Epidermal melanocyte (primary cell): ENCODE data around the gene KRAS.
"Not testable (repeated sequence)": the region's sequence is repeated elsewhere in the genome, so short reads cannot be mapped to it uniquely, and the experiment has no call there.

Experiments used
- DNase-seq: peaks from one replicate; pipeline ENCODE4 v3.0.0; 2011; ENCODE audit warnings: low spot score; ENCODE audit not compliant: insufficient read length

KRAS gene

DNA sequence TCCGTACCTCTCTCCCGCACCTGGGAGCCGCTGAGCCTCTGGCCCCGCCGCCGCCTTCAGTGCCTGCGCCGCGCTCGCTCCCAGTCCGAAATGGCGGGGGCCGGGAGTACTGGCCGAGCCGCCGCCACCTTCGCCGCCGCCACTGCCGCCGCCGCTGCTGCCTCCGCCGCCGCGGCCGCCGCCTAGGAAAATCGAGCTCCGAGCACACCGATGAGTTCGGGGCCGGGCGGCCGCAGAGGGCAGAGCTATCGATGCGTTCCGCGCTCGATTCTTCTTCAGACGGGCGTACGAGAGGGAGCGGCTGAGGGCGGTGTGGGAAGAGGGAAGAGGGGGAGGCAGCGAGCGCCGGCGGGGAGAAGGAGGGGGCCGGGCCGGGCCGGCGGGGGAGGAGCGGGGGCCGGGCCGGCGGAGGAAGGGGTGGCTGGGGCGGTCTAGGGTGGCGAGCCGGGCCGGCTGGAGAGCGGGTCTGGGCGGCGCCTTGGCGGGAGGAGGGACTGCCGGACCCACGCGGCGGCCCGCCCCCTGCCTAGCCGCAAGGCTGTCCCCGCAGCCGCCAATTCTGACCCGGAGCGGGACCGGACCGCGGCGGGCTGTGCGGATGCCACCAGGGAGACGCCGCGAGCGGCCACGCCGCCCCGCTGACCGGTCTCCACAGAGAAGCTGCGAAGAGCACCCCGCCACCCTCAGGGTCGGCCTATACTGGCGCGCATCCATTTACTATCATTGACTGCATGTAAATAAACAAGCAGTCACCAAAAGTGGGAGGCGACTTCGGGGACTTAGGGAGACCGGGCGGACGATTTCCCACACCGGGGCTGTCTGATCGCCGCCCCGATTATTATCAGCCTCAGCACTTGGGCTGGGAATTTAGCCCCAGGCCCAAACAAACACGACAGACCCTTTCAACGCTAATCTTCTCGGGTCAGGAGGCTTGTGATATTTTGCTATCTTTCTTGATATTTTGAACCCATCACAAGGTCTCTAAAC lies at the start of gene KRAS:
KRAS (minus strand) TSS at position 186 of the 987 bp plus-strand sequence.
- DNase-seq, result peak; percentile 87

DNA sequence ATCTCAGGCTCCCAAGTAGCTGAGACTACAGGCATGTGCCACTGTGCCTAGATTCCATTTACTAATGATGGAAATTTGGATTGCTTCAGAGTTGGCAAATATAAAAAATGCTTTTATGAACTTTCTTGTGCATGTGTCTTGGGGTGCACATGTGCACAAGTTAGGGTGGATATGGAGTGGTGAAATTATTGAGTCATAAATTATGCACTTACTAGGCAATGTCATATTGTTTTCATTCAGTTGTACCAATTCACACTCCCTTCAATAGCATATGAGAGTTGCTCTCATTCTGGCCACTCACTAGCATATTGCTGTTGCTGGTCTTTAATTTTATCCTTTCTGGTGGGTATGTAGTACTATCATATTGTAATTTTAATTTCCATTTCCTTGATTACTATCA lies 45.7 kb upstream of the KRAS start:
- DNase-seq, result no peak

DNA sequence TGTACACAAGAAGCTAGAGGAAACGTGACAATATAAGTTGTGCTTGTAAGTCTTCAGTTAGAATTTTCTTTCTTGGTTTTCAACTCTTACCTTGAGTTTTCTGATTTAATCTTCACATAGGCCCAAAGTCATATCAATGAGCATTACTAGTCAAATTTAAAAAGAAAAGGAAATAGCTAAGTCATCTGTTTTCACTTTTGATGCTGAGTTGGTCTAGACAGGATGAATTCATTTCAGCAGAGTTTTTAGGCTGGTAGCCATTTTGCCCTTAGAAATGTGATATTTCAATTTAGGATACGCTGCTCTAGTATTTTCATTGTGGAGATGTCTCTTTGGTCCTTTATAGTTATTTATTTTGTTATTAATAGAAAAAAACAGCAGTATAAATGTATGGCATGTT lies 44.6 kb upstream of the KRAS start:
- DNase-seq, result no peak

DNA sequence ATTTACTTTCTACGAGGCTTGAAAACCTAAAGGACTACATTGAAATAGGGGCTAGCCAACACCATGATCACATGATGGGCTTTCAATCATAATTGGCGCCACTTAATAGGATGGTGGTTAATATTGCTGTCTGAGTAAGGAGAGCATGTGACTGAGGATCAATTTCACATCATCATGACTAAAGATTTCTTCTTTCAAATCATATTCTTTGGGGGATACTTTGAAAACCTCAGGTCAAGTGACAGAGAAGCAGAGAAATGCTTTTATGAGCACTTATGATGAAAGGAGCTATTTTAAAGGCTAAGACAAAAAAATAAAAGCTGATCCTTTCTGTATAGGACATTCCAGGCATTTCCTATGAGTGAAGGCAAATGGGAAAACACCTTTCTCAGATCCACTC lies 42.9 kb upstream of the KRAS start:
- DNase-seq, result no peak

DNA sequence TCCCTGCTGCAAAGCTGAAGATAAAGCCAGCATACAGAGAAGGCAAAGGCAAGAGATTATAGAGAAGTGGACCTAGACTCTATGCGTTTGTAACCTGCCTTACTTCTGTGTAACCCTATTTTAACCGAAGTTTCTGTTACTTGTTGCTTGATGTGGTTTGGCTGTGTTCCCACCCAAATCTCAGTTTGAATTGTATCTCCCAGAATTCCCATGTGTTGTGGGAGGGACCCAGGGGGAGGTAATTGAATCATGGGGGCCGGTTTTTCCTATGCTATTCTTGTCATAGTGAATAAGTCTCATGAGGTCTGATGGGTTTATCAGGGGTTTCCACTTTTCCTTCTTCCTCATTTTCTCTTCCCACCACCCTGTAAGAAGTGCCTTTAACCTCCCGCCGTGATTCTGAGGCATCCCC lies 42.1 kb upstream of the KRAS start:
- DNase-seq, result not testable (repeated sequence)

DNA sequence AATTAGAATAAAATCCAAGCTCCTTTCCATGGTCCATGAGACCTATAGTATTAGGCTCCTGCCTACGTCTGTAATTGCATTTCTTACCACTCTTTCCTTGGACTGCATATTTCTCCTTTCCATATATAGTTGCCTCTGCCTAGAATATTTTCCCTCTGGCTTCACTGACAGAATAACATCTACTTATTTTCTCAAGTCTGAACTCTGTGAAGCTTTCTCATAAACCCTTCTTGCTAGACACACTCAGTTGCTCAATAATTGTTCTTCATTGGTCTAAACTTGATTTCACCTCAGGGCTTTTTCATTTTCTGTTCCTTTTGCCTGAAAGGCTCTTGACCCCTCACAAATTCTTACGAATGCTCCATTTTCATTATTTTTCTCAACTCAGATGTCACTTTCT lies 36.9 kb upstream of the KRAS start:
- DNase-seq, result no peak

DNA sequence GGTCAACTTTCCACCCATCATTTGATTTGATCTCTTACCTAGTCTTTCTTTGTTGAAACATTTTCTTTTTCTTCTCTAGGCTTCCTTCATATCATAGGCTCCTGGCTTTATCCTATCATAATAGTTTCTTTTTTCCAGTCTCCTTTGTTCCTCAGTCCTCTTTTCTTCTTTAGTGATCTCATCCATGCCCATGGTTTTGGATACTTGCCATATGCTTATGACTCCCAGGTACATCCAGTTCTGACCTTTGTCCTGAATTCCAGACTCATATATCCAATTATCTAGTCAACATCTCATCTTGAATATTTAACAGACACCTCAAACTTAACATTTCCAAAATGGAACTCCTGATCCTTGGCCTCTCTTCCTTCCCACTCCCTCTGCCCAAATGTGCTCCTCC lies 36.1 kb upstream of the KRAS start:
- DNase-seq, result no peak

DNA sequence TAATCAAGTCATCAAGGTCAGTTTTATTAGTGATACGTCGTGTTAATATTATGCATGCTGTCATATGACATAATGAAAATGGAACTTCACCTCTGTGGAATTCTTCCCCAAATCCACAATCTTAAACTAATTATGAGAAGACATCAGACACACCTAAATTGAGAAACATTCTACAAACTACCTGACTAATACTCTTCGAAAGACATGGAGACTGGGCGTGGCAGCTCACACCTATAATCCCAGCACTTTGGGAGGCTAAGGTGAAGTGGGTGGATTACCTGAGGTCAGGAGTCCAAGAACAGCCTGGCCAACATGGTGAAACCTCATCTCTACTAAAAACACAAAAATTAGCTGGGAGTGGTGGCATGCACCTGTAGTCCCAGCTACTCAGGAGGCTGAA lies 33.3 kb upstream of the KRAS start:
- DNase-seq, result no peak

DNA sequence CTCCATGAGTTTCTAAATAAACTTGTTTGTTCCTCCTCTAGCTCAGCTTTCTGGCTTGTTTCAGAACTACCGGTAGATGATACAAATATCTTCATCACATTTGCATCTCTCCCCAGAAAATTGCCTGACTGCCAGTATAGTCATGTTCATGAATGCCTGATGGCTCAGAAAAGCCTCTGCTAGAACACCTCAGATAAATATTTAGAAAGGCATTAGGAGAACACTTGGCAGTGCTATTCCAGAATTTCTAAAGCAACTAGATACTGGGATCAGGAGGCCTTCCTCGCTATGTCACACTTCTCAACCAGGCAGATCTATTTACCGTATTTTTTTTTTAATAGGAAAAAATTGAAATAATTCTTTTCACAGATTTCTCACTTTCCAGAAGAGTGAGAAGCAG lies 32.3 kb upstream of the KRAS start:
- no peak for DNase-seq

DNA sequence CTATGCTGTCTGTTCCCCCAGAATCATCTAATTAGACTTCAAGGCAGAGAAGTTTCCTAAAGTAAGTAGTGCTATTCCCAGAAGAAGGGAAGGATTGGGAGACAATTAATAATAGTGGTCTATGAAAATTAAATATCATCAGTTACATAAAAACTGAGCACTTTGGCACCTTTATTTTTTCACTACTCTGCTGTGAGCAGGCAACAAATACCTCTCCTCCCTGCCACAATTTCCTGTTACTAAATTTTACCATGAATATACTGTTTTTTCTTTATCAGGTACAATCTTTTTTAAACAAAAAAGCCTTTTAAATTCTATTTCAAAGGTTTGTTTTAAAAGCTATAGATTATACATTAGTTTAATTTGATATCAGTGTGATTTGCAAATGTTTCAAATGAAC lies 29.4 kb upstream of the KRAS start:
- no peak for DNase-seq

DNA sequence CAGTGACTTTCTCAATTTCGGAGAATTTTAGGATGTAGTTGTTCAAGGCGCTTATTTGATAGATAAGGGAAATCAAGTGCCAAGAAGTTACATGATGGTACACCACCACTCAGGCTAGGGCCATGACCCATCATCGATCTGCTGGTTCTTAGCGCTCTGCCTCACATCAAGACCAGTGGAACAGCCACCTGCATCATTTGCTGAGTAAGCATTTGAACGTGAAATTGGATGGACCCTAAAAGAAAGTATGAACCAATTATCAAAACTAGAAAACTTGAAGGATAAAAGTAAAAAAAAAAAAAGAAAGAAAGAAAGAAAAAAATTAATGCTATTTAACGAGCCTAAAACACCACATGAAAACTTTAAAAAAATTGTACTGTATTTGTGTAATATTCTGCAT lies 27.5 kb upstream of the KRAS start:
- no peak for DNase-seq

DNA sequence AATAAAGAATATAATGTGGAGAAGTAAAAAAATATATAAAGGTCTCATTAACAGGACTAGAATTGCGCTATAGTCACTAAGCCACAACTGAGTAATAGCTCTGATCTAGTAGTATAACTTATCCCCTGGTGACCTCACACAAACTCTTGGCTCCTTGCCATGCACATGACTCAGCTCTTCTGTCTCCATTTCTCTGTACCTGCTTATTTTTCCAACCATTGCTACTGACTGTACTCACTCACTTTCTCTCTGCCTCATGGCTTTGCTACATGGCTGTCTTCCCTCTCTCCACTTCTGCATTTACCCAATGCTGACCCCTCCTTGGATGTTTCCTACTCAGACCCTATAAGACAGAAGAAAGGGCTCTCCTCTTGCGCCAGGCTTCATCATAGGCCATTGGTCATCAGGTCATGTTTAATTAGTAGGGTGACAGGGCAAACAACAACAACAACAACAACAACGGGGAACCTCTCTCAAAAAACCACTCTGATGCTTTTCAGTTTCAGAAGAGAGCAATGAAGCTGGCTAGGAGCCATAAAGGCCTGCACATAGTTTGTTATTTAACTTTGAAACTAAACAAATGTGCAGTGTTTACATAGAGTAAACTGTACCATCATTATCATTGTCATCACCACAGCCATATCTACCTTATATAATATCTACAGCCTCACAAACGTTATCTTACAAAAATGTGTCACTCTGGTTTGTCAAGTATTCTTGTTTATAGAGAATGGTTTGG lies 25.6 kb upstream of the KRAS start:
- no peak for DNase-seq

DNA sequence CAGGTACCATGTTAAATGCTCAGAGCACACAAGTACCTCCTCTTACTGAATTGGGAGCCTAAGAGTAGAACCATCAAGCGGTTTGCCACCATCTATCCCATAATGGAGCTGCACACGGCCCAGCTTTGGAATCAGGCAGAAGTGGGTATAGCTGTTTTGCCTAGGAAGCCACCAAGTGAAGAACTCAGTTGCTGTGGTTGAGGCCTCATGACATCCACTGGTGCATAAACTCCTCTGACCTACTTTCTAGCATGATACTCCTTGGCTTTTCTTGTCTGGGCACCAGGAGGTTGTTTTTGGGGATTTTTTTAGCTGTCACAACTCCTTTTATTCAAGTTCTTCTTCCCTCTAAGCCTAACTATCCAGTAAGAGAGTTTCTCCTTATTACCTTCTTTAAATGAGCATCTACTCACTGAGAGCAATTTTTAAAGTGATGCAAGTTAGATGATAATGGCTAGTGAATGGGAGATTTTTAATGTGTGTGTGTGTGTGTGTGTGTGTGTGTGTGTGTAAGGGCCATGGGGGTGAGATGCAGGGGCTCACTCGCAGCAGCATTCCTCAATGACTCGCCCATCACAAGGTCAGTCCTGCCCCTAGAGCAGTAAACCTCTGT lies 20.9 kb upstream of the KRAS start:
- DNase-seq, result no peak

DNA sequence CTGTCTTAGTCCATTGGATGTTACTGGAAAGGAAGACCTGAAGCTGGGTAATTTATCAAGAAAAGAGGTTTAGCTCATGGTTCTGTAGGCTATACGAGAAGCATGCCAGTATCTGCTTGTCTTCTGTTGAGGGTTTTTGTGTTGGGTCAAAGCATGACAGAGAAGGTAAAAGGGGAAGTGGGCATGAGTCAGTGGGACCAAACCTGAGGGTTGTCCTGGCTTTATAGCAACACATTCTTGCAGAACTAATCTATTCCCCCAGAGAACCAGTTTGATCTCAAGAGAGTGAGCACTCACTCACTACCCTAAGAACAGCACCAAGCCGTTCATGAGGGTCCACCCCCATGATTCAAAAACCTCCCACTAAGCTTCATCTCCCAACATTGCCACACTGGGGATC lies 19.0 kb upstream of the KRAS start:
- DNase-seq, result no peak

DNA sequence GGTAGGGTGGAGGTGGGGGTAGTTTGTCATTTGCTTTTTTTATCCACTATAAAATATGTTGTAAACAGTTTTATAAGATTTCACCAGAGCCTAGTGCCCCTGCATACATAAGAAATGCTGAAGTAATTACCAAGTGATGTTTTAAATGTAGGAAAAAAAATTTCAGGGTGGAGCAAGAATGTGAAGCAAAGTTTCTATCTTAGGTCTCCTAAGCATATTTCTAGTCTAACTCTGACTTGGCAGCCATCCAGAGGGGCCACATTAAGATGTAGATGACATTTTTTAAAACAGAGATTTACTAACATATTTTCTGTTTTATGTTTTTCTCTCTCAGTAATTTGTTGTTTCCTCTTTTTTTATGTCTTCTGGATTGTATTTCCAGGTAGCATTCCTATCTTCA lies 15.8 kb upstream of the KRAS start:
- DNase-seq, result no peak

DNA sequence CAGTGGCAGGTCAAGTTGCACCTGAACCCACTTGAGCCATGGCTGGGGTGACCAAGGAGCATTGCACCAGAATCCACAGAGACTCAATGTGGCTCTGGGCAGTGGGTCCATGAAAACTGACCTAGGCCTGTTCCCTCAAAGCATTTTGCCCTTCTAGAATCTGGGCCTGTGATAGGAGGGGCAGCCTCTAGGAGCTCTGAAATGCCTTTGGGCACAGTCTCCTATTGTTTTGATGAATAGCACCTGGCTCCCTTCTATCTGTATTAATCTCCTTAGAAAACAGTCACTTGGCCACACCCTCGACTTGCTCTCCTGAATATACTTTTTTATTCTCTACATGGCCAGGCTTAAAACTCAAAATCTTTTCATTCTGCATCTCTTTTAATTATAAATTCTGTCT lies 14.1 kb upstream of the KRAS start:
- DNase-seq, result no peak

DNA sequence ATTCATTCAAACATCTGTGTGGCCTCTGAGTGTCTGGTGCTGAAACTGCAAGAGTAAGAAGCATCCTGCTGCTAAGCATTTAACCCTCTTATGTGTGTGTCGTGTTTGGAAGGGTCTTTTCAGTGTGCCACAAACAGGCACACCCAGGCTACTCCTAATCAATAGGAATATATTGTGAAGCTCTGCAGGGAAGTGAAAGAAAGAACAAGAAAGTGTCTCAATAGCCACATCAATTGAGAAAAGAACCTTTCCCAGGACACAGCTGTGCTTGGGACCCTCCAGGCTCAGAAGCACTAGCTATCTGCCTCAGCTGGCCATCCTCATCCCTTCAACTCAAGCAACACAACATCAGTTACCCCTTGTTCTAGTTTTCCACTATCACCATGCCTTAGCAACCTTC lies 13.4 kb upstream of the KRAS start:
- DNase-seq, result no peak

DNA sequence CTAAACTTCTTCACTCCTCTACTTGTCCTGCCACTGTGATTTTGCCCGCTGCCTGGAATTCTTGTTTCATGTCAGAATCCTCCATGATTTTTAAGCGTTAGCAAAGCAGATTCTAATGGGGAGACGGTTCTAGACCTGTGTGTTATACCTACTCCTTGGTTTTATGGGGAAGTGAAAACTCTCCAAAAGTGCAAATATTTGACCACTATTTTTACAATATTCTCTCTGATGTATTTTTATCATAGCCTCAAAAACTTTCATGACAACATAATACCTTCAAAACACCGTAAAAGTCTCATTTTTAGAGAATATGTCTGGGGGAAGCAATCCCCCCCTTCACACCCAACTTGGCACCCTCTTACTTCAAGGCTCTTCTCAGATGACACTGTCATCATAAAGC lies 12.9 kb upstream of the KRAS start:
- no peak for DNase-seq

DNA sequence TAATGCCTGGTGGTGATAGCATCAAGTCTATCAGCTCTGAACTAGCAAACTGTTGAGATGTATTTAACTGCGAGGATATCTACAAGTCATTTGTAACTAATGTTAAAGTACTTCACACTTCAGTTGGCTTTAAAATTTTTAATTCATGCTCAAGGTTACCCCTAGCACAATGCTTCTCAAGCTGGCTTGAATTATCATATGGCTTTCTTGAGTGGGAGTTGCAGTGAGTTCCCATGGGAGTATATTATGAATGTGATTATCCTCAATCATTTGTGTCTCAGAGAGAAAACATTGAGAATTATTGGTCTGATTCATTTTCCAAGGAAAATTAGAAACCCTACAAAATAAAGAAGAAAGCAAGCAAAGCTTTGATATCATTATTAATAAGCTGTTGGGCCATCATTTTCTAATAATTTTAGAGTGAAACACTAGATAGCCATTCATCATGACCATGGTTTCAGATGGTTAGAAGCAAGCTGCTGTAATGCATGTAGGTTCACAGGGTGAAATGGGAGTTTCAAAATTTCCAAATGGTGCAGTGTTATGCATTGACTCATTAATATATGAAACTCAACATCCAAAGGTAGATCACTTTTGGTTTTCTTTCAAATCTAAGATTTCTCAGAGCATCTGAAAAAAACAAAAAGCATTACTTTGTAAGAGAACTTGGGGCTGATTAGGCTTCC lies 11.8 kb upstream of the KRAS start:
- no peak for DNase-seq

DNA sequence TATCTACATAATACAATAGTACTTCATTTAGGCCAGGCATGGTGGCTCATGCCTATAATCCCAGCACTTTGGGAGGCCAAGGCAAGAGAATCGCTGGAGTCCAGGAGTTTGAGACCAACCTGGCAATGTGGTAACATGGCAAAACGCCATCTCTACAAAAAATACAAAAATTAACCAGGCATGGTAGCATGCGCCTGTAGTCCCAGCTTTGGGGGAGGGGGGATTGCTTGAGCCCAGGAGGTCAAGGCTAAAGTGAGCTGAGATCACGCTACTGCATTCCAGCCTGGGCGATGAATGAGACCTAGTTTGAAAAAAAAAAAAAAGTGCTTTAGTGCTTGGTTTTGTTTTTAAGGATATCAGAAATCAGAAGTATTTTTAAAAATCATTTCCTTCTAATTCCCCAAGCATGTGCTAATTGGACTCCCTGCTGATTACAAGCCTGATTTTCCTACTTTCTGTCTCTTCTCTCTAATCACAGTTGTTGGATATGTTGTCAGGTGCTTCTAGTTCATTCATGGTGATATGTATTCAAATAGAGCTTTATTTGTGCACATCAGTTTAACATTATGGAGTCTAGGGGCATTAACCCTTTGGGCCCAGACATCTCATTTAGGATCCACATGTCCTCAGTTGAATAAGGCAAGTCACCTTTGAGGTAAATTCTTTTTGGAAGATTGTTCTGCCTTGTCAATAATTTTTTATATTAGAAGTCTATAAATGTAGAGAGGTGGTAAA lies 7.0 kb upstream of the KRAS start:
- no peak for DNase-seq

DNA sequence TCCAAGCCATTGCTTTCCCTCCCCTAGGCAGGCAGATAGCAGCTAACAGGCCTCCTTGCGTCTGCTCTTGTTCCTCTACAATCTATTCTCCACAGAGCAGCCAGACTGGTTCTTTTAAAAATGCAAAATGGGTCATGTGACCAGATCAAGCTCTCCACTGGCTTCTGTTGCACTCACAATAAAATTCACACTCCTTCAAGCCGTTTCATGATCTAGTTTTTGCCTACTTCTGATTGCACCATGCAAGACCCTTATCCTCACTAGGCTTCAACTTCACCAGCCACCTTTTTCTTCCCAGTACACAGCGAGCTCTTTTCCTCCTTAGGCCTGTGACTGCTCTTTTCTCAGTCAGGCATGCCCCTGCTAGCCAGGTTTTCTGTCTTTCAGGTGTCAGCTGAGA lies 6.1 kb upstream of the KRAS start:
- DNase-seq, result no peak
